HG02852 (cell line): Measurements from ENCODE around the gene PPTC7.

Experiments
- ATAC-seq: cut with Tn5 transposase; IDR thresholded peaks from one replicate; pipeline ENCODE4 v1.9.1; 2021; ENCODE audit warnings: mild to moderate bottlenecking, moderate library complexity; ENCODE audit not compliant: unreplicated experiment

PPTC7 gene

GRCh38 chr12:110498984-110499706 lies 84.0 kb downstream of the PPTC7 start:
- ATAC-seq = no peak
